ENCODE results near the gene HDAC4.

The HDAC4 gene

GRCh38 chr2:239043326-239043725, 357.5 kb downstream of the HDAC4 start:
- no peak for DNase-seq (ENCODE audit: low spot score)
- in situ Hi-C loops (cut with MboI; ENCODE audit: low pct_unique_long_range_greater_than_20kb, low sequenced_read_pairs, unreplicated experiment), result no loop called here
- no peak for TF ChIP-seq CTCF (IDR thresholded peaks at IDR 0.05; ENCODE audit: extremely low read depth, insufficient read depth, missing control alignments)

GRCh38 chr2:239042551-239043320, 358.1 kb downstream of the HDAC4 start:
- in situ Hi-C loops (cut with MboI; ENCODE audit: low pct_unique_long_range_greater_than_20kb, low sequenced_read_pairs, unreplicated experiment), result no loop called here
- no peak for TF ChIP-seq CTCF (IDR thresholded peaks at IDR 0.05; ENCODE audit: extremely low read depth, insufficient read depth, missing control alignments)
- DNase-seq (ENCODE audit: low spot score), result no peak

GRCh38 chr2:239042046-239042445, 358.8 kb downstream of the HDAC4 start:
- no peak for TF ChIP-seq CTCF (IDR thresholded peaks at IDR 0.05; ENCODE audit: extremely low read depth, insufficient read depth, missing control alignments)
- in situ Hi-C loops (cut with MboI; ENCODE audit: low pct_unique_long_range_greater_than_20kb, low sequenced_read_pairs, unreplicated experiment), result no loop called here
- DNase-seq (ENCODE audit: low spot score), result no peak

- TF ChIP-seq CTCF (IDR thresholded peaks at IDR 0.05; ENCODE audit: extremely low read depth, insufficient read depth, missing control alignments), result no peak
- in situ Hi-C loops (cut with MboI; ENCODE audit: low pct_unique_long_range_greater_than_20kb, low sequenced_read_pairs, unreplicated experiment), result no loop called here
- no peak for DNase-seq (ENCODE audit: low spot score)
Measured at GRCh38 chr2:239041062-239041461, 359.8 kb downstream of the HDAC4 start.

GRCh38 chr2:239040152-239040761, 360.6 kb downstream of the HDAC4 start:
- in situ Hi-C loops (cut with MboI; ENCODE audit: low pct_unique_long_range_greater_than_20kb, low sequenced_read_pairs, unreplicated experiment), result no loop called here
- TF ChIP-seq CTCF (IDR thresholded peaks at IDR 0.05; ENCODE audit: extremely low read depth, insufficient read depth, missing control alignments), result no peak
- DNase-seq (ENCODE audit: low spot score), result no peak

- no peak for DNase-seq (ENCODE audit: low spot score)
- TF ChIP-seq CTCF (IDR thresholded peaks at IDR 0.05; ENCODE audit: extremely low read depth, insufficient read depth, missing control alignments), result no peak
- in situ Hi-C loops (cut with MboI; ENCODE audit: low pct_unique_long_range_greater_than_20kb, low sequenced_read_pairs, unreplicated experiment), result no loop called here
Measured at GRCh38 chr2:239039479-239039861, 361.4 kb downstream of the HDAC4 start.

Data from GM13977 (cell line).